Mucosa of gallbladder (tissue), 1 donor: ENCODE results near the gene DEXI. TPM values are rescaled to one million over a fixed set of nuclear protein-coding genes. Genes with fewer than 3 reads are reported as not detected.
"Not testable (repeated sequence)": the region's sequence is repeated elsewhere in the genome, so short reads cannot be mapped to it uniquely, and the experiment has no call there.

Source experiments
- DNase-seq: peaks from one replicate; pipeline ENCODE4 v3.0.0-alpha.2; 2020; ENCODE audit warnings: low spot score
- total RNA-seq: library from RNA; stranded (reverse); gene quantifications from one replicate; pipeline ENCODE4 v1.2.1, GENCODE V29; 2021
- donor health status: DM: no; HTN: no; CAD: no.

DEXI gene
- total RNA-seq, 1 donor from 2014 or later, result 41.3 TPM

DNA sequence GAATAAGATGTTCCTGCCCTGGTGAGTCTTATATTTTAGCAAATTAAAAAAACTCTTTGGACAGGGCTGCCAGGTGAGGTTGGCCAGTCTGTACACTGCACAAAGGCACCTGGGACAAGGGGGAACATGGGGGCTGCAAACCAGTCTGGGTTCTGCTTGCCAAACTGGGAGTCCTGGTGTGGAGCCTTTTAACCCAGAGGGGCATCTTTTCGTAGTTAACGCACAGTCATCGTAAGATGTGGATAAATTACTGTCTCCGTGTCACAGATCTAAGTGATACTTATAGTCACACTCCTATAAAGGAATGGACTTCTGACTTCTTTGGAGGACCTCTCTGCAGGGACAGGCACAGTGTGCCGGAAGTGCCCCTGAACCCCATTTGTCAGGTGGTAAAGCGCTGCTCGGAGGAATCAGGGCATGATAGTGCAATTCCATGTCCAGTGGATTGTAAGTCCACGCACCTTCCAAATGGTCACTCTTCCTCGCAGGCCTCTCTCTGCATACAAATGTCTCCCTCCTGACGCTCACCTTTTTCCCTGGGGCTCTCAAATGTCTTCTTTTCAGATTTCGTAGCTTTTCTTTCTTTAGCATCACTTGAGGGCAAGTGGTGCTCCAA is 14.7 kb downstream of the DEXI start:
- DNase-seq, result no peak

GRCh38 chr16:10926867-10927266 is 15.4 kb downstream of the DEXI start:
- no peak for DNase-seq

DNA sequence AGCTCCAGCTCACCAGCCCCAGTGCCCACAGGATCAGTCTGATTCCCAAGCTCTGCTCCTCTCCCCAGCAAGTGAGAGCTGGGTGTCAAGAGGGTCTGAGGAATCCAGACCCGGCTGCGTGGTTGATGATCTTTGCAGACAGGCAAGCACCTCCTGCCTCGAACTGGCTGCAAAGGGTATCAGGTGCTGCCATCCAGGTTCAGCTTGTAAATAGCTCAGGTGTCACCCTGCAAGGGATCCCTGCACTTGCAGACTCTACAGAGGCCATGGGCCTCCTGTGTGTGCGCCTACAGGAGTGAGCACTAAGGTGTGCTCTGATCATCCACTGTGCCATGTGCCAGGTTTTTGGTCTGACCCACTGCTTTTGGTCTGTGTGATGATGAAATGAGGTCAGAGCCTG is 16.2 kb downstream of the DEXI start:
- DNase-seq, result no peak

GRCh38 chr16:10925285-10925684 is 17.0 kb downstream of the DEXI start:
- DNase-seq, result not testable (repeated sequence)

DNA sequence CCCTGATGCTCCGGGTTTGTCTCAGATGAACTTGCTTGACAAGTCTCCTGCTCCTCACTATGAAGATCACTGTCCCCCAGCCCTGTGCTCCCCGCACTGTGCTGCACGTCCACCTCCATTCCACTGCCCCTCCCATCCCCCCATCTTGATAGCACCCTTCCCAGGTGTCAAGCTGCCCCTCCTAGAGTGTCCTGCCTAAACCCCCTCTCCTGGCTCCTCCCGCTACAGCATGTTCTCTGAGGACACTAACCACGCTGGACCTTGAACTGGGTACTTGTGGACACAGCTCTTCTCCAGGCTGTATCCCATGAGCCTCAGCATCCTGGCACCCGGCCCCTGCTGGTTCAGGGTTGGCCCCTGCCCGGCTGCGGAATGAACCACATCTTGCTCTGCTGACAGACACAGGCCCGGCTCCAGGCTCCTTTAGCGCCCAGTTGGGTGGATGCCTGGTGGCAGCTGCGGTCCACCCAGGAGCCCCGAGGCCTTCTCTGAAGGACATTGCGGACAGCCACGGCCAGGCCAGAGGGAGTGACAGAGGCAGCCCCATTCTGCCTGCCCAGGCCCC is 18.5 kb downstream of the DEXI start:
- DNase-seq, result peak; percentile 64

- DNase-seq, result no peak
Measured at GRCh38 chr16:10923146-10923649, 19.1 kb downstream of the DEXI start.

DNA sequence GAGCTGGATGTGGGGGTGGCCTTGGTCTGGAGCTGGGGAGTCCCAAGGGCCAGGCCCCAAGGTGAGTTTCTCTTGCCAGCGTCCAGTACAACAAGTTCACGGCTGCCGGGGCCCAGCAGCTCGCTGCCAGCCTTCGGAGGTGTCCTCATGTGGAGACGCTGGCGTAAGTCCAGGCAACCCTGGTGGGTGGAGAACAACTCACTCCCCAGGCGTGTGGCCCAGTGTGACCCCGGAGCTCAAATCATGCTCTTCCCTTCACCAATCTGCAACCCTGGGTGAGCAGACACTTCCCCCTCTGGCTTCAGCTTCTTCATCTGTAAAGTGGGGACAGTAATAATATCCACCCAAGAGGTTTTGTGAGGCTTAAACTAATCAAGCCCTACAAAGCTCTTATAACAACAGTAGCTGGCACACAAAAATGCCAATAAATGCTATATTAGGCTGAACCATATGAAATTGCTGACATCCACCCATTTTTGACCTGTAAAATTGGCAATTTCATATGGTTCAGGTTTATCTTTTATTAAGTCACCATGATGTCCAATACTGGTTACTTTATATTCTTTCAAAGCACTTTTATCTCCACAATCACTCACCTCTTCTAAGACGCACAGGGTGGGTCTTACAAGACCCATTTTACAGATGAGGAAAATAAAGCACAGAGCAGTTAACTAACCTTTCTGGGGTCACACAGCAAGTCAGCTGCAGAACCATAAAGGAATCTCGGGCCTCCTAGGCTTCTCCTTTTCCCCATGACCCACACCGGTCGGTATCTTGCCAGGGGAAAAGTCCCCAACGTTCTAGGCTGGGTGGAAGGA is 19.7 kb downstream of the DEXI start:
- no peak for DNase-seq

DNA sequence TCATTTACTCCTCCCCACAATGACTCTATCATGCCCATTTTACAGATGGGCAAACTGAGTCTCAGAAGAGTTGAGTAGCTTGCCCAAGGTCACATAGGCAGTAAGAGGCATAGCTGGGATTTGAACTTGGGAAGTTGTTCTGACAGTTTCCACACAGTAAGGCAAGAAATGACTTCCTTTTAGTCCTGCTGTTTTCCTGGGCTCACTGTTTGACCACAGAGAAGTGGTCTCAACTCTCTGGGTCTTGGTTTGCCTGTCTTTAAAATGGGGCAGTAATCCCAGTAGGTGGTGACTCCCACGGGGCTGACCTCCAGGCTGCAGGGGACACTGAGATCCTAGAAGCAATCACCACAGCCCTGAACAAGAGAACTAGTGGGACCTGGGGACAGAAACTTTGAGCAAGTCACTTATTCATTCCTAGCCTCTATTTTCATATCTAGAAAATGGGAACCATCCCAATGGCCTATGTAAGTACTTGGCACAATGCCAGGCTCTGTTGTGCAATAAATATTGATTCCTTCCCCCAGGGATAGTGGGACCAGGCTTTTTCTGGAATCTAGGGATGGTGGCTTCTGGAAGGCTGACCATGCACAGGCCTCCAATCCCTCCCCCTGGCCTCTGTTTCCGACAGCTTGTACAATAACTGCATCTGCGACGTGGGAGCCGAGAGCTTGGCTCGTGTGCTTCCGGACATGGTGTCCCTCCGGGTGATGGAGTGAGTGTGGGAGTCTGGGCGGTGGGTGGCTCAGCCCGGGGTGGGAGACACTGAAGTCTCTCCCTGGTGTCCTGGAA is 20.5 kb downstream of the DEXI start:
- DNase-seq, result no peak

GRCh38 chr16:10920726-10921427 is 21.4 kb downstream of the DEXI start:
- no peak for DNase-seq

- no peak for DNase-seq
Measured at GRCh38 chr16:10919003-10919351, 23.3 kb downstream of the DEXI start.

DNA sequence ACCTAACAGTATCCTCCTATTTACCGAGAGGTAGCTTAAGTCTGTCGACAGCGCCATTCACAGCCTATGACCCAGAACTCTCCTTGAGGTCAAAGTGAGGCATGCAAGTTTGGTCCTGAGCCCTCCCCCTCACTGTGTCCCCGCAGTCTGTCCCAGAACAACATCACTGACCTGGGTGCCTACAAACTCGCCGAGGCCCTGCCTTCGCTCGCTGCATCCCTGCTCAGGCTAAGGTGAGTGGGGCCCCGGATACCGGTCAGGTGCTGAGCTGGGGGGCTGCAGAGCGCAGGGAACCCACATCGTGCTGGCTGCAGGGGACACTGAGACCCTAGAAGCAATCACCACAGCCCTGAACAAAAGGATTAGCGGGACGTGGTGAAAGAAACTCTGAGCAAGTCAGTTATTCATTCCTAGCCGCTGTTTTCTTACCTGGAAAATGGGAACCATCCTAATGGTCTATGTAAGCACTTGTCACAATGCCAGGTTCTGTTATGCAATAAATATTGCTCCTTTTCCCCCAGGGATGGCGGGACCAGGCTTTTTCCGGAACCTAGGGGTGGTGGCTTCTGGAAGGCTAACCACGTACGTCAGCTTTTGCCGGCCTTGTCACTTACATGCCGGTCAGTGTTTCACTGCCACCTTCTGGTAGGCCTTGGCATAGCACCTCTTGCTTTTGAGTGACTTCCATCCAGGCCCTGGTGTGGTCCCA is 23.8 kb downstream of the DEXI start:
- peak; percentile 95 for DNase-seq

GRCh38 chr16:10916534-10916933 is 25.7 kb downstream of the DEXI start:
- DNase-seq, result no peak

GRCh38 chr16:10911267-10911666 is 31.0 kb downstream of the DEXI start:
- DNase-seq, result no peak

DNA sequence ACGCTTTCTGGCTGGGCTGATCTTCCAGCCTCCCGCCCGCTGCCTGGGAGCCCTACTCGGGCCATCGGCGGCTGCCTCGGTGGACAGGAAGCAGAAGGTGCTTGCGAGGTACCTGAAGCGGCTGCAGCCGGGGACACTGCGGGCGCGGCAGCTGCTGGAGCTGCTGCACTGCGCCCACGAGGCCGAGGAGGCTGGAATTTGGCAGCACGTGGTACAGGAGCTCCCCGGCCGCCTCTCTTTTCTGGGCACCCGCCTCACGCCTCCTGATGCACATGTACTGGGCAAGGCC is 34.6 kb downstream of the DEXI start:
- no peak for DNase-seq

GRCh38 chr16:10906914-10907756 is 35.1 kb downstream of the DEXI start:
- no peak for DNase-seq

DNA sequence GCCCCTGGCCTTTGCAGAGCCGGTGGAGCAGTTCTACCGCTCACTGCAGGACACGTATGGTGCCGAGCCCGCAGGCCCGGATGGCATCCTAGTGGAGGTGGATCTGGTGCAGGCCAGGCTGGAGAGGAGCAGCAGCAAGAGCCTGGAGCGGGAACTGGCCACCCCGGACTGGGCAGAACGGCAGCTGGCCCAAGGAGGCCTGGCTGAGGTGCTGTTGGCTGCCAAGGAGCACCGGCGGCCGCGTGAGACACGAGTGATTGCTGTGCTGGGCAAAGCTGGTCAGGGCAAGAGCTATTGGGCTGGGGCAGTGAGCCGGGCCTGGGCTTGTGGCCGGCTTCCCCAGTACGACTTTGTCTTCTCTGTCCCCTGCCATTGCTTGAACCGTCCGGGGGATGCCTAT is 35.8 kb downstream of the DEXI start:
- no peak for DNase-seq

- no peak for DNase-seq
Measured at GRCh38 chr16:10902999-10903398, 39.3 kb downstream of the DEXI start.

DNA sequence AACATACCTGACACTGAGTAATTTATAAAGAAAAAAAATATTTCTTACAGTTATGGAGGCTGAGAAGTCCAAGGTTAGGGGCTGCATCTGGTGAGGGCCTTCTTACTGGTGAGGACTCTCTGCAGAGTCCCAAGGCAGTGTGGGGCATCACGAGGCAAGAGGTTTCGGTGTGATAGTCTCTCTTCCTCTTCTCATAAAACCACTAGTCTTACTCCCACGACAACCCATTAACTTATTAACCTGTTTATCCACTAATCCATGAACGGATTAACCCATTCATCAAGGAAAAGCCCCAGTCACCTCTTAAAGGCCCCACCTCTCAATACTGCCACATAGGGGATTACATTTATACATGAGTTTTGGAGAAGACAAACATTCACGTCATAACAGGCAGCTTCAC is 45.1 kb downstream of the DEXI start:
- DNase-seq, result no peak

GRCh38 chr16:10896723-10897122 is 45.5 kb downstream of the DEXI start:
- DNase-seq, result no peak

DNA sequence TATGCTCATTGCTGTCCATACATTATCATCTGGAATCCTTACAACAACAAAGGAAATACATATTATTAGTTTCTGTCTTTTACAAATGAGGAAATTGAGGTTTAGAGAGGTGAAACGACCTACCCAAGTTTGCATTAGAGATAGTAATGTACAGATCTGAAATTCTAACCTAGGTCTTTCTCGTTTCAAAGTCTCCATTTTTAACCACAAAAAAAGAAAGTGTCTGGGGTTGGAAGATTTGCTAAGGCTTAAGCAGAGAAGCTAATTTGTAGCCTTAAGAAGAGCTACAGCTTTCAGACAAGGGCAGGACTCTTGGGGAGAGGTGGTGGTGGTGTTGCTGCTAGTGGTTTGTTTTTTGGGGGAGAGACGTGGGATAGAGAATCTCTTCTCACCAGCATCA is 46.1 kb downstream of the DEXI start:
- DNase-seq, result no peak
